Erythroblast (primary cell): ENCODE measurements around the gene CST3.
"Not testable (repeated sequence)": the region's sequence is repeated elsewhere in the genome, so short reads cannot be mapped to it uniquely, and the experiment has no call there.

Source experiments
- DNase-seq, 2 experiments: peaks; one replicate each; lab custom pipeline; 2025; lab: John Stamatoyannopoulos, UW
- GATA1 ChIP-seq: IDR thresholded peaks from 2 replicates; pipeline ENCODE4 v1.6.1; 2011; ENCODE audit warnings: low read depth, mild to moderate bottlenecking, control low read depth, low read length, moderate library complexity
- POLR2A ChIP-seq: IDR thresholded peaks from 2 replicates; pipeline ENCODE4 v1.6.1; 2011; ENCODE audit warnings: mild to moderate bottlenecking, low read length

Gene CST3

GRCh38 chr20:23643659-23644058 lies 5.9 kb upstream of the CST3 start:
- TF ChIP-seq GATA1 (no peak), POLR2A (no peak)
- DNase-seq = no peak

GRCh38 chr20:23641936-23642751 lies 4.4 kb upstream of the CST3 start:
- no peak for TF ChIP-seq POLR2A
- no peak for TF ChIP-seq GATA1
- DNase-seq = no peak

GRCh38 chr20:23640671-23641667 lies 3.2 kb upstream of the CST3 start:
- TF ChIP-seq POLR2A (no peak), GATA1 (no peak)
- DNase-seq = no peak

- no peak for DNase-seq
- TF ChIP-seq GATA1 (no peak), POLR2A (no peak)
These were observed 2.4 kb upstream of the CST3 start for GRCh38 chr20:23640018-23640601.

DNA sequence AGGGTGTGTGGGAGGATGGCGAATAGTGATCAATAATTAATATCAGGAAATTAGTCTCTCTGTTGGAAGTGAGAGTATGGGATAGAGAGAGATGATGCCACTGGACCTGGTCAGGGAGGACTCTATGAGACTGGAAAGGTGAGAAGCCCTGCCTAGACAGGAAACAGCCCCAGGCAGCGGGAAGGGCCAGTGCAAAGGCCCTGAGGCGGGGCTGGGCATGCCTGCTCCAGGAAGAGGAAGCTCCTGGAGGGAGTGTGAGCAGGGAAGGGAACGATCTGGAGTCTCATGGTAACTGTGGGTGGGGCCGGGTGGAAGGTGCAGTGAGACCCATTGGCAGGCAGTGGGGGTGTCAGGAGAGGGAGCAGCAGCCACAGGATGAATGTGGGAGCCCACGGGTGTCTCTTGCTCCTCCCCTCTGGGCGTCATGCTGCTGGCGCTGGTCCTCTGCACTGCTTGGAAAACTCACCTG lies 1.8 kb upstream of the CST3 start:
- no peak for TF ChIP-seq POLR2A
- TF ChIP-seq GATA1 = no peak
- no peak for DNase-seq

DNA sequence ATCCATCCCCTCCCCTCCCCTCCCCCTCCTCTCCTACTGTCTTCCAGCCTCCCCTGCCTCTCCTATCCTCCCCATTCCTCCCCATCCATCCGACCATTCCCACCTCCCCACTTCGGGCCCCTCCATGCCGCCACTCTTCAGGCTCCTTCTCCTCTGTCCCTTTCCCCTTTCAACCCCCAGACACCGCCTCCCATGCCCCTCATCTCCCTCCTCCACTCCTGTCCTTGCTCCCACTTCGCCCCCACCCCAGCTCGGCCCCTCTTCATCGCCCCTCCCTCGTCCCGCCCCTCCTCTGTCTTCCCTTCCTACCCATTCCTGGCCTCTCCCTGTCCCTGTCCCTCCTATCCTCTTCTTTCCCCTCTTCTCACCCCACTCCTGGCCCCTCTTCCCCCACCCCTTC lies 554 bp upstream of the CST3 start:
- no peak for TF ChIP-seq POLR2A
- TF ChIP-seq GATA1 = no peak
- no peak for DNase-seq

DNA sequence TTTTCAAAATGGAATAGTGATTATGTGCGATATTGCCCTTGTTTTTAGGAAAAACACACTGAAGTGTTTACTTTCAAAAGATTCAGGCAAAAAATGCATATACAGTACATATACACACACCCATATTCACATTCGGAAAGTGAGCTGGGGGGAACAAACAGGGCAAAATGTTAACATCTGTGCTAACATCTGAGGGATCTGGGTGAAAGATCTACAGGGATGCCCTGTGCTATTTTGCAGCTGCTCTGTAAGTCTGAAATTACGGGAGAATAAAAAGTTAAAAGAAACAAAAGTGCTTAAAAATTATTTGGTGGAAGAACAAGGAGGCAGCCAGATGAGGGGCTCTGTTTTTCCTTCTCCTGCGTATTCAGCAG lies 860 bp downstream of the CST3 start:
- peak in 1 of 2 experiments; percentile 29 for DNase-seq
- TF ChIP-seq POLR2A (no peak), GATA1 (no peak)

GRCh38 chr20:23636182-23636907 lies 1.4 kb downstream of the CST3 start:
- TF ChIP-seq GATA1 = no peak
- TF ChIP-seq POLR2A = no peak
- no peak for DNase-seq

- not testable (repeated sequence) for DNase-seq
These were observed 2.0 kb downstream of the CST3 start for GRCh38 chr20:23635768-23636090.

DNA sequence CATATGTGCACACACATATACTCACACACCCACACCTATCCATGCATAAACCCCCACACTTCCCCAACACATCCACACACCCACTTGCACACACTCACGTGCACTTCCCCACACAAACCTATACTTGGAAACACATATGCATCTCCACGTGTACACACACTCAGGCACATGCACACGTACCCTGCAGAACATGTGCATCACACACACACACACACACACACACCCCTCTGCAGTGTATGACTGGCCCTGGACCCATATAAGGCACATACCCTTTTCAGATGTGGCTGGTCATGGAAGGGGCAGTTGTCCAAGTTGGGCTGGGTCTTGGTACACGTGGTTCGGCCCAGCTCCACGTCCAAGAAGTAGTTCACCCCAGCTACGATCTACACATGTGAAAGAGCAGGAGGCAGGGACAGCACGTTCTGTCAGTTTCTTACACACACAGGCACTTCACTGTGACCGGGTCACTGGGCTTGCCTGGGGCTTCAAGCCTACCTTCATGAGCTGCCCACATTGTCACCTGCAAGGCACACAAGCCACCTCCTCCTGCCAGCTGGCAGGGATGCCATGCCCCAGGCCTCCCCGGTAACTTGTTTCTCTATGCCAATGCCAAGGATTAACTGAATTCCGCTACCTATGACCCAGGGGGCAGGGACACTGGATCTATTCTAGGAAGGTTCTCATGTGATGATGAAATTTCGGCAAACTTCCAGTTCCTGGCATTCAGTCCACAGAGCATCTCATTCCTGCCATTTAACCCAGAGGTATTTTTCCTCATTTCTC lies 2.6 kb downstream of the CST3 start:
- DNase-seq = no peak
- TF ChIP-seq GATA1 (no peak), POLR2A (no peak)

GRCh38 chr20:23634044-23634801 lies 3.5 kb downstream of the CST3 start:
- DNase-seq = no peak
- no peak for TF ChIP-seq GATA1
- TF ChIP-seq POLR2A = no peak
